HG03025 (cell line): ENCODE data around the gene CHRNA4.

Experiments
- ATAC-seq: cut with Tn5 transposase; IDR thresholded peaks from one replicate; pipeline ENCODE4 v1.9.1; 2021; ENCODE audit warnings: mild to moderate bottlenecking, moderate library complexity; ENCODE audit not compliant: unreplicated experiment, low FRiP score

The CHRNA4 gene

GRCh38 chr20:63365601-63366389, 4.6 kb upstream of the CHRNA4 start:
- no peak for ATAC-seq

GRCh38 chr20:63364801-63365585, 3.8 kb upstream of the CHRNA4 start:
- ATAC-seq = no peak

GRCh38 chr20:63363981-63364561, 2.9 kb upstream of the CHRNA4 start:
- no peak for ATAC-seq

- ATAC-seq = no peak
These were observed 2.1 kb upstream of the CHRNA4 start for GRCh38 chr20:63363013-63363957.

- no peak for ATAC-seq
These were observed 1.4 kb upstream of the CHRNA4 start for GRCh38 chr20:63362436-63363009.

- ATAC-seq = no peak
These were observed 628 bp upstream of the CHRNA4 start for GRCh38 chr20:63361519-63362435.

- ATAC-seq = no peak
These were observed 956 bp downstream of the CHRNA4 start for GRCh38 chr20:63359937-63360849.

GRCh38 chr20:63359164-63359934, 1.8 kb downstream of the CHRNA4 start:
- no peak for ATAC-seq

- ATAC-seq = no peak
These were observed 2.9 kb downstream of the CHRNA4 start for GRCh38 chr20:63357921-63358905.

GRCh38 chr20:63356931-63357879, 3.9 kb downstream of the CHRNA4 start:
- no peak for ATAC-seq

- ATAC-seq = no peak
These were observed 4.6 kb downstream of the CHRNA4 start for GRCh38 chr20:63356511-63356910.

- no peak for ATAC-seq
These were observed 5.3 kb downstream of the CHRNA4 start for GRCh38 chr20:63355781-63356295.

- ATAC-seq = no peak
These were observed 6.4 kb downstream of the CHRNA4 start for GRCh38 chr20:63354636-63355350.

- no peak for ATAC-seq
These were observed 8.3 kb downstream of the CHRNA4 start for GRCh38 chr20:63352811-63353221.
